Measurements from ENCODE around the gene MRPL3.
A peak's percentile ranks its signal among the peaks of the same experiment; 100 is the strongest.

The MRPL3 gene

GRCh38 chr3:131530388-131530787 lies 27.6 kb upstream of the MRPL3 start:
- H3K4me1 ChIP-seq = no peaks in the 10 kb centered on the region
- no peak for TF ChIP-seq CTCF (IDR thresholded peaks at IDR 0.05; ENCODE audit: low read depth, low read length)
- DNase-seq = no peak
- no peak overlapping the region for H3K4me3 ChIP-seq (ENCODE audit: low read depth, low read length)
- H3K27me3 ChIP-seq = no peaks in the 10 kb centered on the region
- H3K9me3 ChIP-seq = no peaks in the 10 kb centered on the region
- H3K36me3 ChIP-seq = no peaks in the 10 kb centered on the region

- TF ChIP-seq CTCF (IDR thresholded peaks at IDR 0.05; ENCODE audit: low read depth, low read length) = peak; percentile 75
These were observed 24.1 kb upstream of the MRPL3 start for GRCh38 chr3:131526801-131527347.

GRCh38 chr3:131518680-131519079 lies 15.9 kb upstream of the MRPL3 start:
- no peak overlapping the region for H3K4me3 ChIP-seq (ENCODE audit: low read depth, low read length)
- H3K36me3 ChIP-seq = no peaks in the 10 kb centered on the region
- H3K9me3 ChIP-seq = no peaks in the 10 kb centered on the region
- H3K4me1 ChIP-seq = no peaks in the 10 kb centered on the region
- no peaks in the 10 kb centered on the region for H3K27me3 ChIP-seq
- TF ChIP-seq CTCF (IDR thresholded peaks at IDR 0.05; ENCODE audit: low read depth, low read length) = no peak
- no peak for DNase-seq

More at GRCh38 chr3:131526801-131527347, 24.1 kb upstream of the MRPL3 start:
- Histone ChIP-seq H3K27me3 (no peaks in the 10 kb centered on the region), H3K36me3 (no peaks in the 10 kb centered on the region), H3K9me3 (no peaks in the 10 kb centered on the region), H3K4me1 (no peaks in the 10 kb centered on the region), H3K4me3 (ENCODE audit: low read depth, low read length) (peak overlapping the region; percentile 65)
- DNase-seq = peak; percentile 95

- TF ChIP-seq CTCF (IDR thresholded peaks at IDR 0.05; ENCODE audit: low read depth, low read length) = no peak
- no peak for DNase-seq
- peaks cover 3% of the 10 kb centered on the region; the same call in 1 of the 2 replicates for H3K4me1 ChIP-seq
- H3K9me3 ChIP-seq = no peaks in the 10 kb centered on the region
- peaks cover 16% of the 10 kb centered on the region for H3K36me3 ChIP-seq
- peaks cover 4% of the 10 kb centered on the region; the same call in 1 of the 2 replicates for H3K27me3 ChIP-seq
- H3K4me3 ChIP-seq (ENCODE audit: low read depth, low read length) = no peak overlapping the region
These were observed 2.6 kb upstream of the MRPL3 start for GRCh38 chr3:131505421-131505820.

- Histone ChIP-seq H3K36me3 (peaks cover 31% of the 10 kb centered on the region), H3K4me1 (peaks cover 3% of the 10 kb centered on the region; the same call in 1 of the 2 replicates), H3K27me3 (peaks cover 4% of the 10 kb centered on the region; the same call in 1 of the 2 replicates), H3K9me3 (no peaks in the 10 kb centered on the region), H3K4me3 (ENCODE audit: low read depth, low read length) (peak overlapping the region; percentile 99)
- TF ChIP-seq CTCF (IDR thresholded peaks at IDR 0.05; ENCODE audit: low read depth, low read length) = no peak
- no peak for DNase-seq
These were observed 507 bp upstream of the MRPL3 start for GRCh38 chr3:131503320-131503635.

- TF ChIP-seq CTCF (IDR thresholded peaks at IDR 0.05; ENCODE audit: low read depth, low read length) = no peak
- Histone ChIP-seq H3K4me1 (peaks cover 3% of the 10 kb centered on the region; the same call in 1 of the 2 replicates), H3K9me3 (no peaks in the 10 kb centered on the region), H3K4me3 (ENCODE audit: low read depth, low read length) (peak overlapping the region; percentile 99), H3K27me3 (peaks cover 4% of the 10 kb centered on the region; the same call in 1 of the 2 replicates), H3K36me3 (peaks cover 44% of the 10 kb centered on the region)
- no peak for DNase-seq
These were observed 822 bp downstream of the MRPL3 start for GRCh38 chr3:131501949-131502348.

All from BE2C (cell line).